ENCODE data around the gene DNLZ.

Gene DNLZ

DNA sequence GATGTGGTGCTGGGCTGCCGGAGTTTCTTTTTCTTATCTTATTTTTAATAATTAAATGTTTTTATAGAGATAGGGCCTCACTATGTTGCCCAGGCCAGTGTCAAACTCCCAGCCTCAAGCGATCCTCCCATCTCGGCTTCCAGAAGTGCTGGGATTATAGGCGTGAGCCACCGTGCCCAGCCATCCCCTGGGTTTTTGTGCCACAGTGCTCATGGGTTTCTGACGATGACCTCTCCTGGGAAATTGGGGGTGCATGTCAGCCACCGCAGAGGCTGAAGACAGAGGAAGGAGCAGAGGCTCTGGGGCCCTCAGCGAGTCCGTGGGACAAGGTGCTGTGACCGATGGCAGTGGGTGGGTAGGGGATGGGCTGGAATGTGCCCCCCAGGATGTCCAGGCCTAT, 21.8 kb downstream of the DNLZ start:
- DNase-seq = no peak

- DNase-seq = no peak
Observed at GRCh38 chr9:136341042-136341655, 22.4 kb downstream of the DNLZ start.

GRCh38 chr9:136340356-136341041, 23.0 kb downstream of the DNLZ start:
- no peak for DNase-seq

DNA sequence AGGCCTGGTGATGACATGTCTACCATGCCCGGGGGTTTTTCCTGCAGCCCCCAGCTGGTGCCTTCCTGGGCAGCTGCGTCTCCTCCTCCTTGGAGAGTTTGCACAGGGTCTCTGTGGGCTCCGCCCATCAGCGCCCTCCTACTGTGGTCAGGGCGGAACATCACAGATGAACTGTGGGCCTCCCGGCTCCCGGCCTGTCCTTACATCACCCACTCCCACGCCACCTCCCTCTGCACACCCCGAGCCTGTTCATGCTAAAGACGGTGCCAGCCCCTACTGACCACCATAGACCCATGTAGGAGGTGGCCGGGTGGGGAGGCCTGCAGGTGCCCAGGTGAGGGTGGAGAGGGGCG, 23.6 kb downstream of the DNLZ start:
- DNase-seq = no peak

DNA sequence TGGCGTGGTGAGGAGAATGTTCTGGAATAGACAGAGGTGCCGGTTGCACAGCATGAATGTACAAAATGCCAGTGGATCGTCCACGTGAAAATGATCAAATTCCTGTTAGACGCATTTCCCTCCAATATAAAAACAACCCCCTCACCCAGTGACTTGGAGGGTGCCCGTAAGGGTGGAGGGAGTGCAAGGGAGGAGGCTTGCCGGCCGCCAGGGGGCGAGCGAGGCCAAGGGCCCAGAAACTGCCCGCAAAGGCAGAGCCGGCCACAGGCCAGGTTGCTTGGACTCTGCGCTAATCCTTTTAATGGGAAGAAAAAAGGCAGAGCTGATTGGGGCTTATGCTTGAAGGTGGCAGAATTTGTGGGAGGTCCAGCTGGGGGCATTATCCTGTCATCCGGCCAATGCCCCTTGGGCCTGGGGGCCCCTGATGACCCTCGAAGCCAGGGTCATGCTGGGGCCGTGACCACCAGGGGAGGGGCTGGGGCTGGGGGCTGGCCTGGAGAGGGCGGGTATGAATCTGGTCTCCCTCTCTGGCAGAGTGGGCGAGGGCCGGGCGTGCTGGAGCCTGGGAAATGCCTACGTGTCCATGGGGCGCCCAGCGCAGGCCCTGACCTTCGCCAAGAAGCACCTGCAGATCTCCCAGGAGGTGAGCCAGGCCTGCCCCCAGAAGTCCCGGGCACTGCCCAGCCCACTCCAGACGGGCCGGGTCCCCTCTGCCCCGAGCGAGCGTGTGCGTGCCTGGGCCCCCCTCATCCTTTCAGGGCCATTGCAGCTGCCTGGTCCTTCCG, 24.2 kb downstream of the DNLZ start:
- DNase-seq = peak; percentile 35

- DNase-seq = no peak
Observed at GRCh38 chr9:136338511-136338910, 25.0 kb downstream of the DNLZ start.

- no peak for DNase-seq
Observed at GRCh38 chr9:136337416-136338395, 25.8 kb downstream of the DNLZ start.

- no peak for DNase-seq
Observed at GRCh38 chr9:136336881-136337280, 26.7 kb downstream of the DNLZ start.

DNA sequence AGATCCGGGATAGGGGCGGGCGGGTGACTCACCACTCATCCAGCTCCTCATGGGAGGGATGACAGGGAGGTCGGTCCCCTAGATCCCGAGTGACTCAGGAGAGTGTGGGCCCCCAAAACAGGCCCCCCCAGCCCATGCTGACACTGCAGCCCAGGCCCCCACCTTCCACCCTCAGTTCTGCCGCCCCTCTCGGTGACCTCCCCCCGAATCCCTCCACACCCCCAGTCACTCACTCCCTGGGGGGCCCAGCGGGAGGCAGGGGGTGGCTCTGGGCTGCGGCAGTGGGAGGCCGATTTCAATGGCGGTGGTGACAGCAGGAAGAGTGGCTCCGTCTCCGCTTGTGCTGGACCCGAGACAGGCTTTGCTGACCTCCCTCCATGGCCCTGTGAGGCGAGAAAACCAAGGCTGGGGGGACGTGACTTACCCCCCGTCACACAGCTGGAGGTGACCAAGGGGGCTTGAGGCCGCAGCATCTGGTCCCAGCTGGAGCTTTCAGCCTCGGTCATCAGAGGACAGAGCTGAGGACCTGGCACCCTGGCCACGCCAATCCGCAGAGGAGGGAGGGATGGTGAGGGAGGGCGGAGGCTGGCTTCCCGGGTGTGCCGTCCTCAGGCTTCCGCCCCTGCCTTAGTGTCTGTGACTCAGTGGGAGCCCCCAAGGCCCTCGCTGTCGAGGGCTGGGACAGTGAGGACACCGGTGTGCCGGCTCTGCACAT, 27.2 kb downstream of the DNLZ start:
- no peak for DNase-seq

- no peak for DNase-seq
Observed at GRCh38 chr9:136335296-136336155, 28.0 kb downstream of the DNLZ start.

DNA sequence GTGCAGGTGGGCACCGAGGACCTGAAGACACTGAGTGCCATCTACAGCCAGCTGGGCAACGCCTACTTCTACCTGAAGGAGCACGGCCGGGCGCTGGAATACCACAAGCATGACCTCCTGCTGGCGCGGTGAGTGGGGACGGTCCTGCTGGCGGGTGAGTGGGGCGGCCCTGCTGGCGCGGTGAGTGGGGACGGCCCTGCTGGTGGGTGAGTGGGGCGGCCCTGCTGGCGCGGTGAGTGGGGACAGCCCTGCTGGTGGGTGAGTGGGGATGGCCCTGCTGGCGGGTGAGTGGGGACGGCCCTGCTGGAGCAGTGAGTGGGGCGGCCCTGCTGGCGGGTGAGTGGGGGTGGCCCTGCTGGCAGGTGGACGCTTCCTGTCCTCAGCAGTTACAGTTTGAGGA, 29.0 kb downstream of the DNLZ start:
- no peak for DNase-seq

DNA sequence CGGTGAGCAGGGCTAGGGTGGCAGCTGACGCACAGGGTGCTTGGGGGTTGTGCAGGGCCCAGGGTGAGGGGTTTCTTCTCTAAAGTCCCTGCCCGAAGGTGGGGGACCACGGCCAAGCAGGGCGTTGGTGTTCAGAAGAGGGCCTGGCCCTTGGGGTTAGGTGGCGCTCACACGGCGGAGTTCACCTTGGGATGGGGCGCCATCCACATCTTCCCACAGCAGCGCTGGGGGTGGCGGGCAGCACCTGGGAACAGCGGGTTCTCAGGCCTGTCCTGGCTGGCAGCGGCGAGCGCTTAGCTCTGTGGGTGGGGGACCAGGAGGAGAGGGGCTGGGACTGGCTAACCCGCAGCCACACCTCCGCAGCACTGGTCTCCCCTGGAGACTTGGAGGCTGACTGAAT, 30.1 kb downstream of the DNLZ start:
- DNase-seq = no peak

DNA sequence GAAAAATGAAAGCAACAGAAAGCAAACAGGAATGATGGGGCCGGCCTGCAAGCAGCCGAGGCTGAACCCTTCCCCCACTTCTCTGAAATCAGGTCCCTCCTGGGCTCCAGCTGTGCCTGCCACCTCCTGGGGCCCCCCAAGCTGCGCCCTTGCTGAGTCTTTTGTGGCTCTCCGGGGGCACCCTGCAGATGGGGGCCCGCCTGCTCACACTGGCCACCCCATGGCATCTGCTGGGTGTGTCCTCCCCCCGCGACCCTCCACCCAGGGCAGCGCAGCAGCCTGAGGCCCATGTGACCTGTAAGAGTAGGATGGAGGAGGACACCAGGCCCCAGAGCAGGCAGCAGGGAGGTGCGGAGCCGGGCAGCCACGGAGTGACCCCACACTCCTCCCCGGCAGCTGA, 30.5 kb downstream of the DNLZ start:
- DNase-seq = no peak

- no peak for DNase-seq
Observed at GRCh38 chr9:136332482-136332983, 31.0 kb downstream of the DNLZ start.

GRCh38 chr9:136331556-136332481, 31.7 kb downstream of the DNLZ start:
- no peak for DNase-seq

DNA sequence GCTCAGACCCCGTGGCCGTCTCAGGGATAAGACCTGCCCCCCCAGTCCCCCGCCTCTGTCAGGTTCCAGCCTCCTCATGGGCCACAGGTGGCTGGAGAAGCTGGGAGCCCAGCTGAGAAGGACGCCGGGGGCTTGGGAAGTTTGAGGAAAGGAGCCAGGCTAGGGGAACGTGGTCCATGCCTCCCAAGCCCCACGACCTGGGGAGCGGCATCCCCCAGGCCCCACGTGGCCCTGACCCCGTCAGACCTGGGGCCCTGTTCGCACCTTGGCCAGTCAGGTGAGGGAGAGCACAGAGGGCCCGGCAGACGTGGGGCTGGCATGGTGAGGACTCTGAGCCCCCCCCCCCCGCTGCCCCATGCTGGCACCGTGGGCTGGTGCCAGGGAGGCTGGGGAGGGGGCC, 32.5 kb downstream of the DNLZ start:
- DNase-seq = no peak

DNA sequence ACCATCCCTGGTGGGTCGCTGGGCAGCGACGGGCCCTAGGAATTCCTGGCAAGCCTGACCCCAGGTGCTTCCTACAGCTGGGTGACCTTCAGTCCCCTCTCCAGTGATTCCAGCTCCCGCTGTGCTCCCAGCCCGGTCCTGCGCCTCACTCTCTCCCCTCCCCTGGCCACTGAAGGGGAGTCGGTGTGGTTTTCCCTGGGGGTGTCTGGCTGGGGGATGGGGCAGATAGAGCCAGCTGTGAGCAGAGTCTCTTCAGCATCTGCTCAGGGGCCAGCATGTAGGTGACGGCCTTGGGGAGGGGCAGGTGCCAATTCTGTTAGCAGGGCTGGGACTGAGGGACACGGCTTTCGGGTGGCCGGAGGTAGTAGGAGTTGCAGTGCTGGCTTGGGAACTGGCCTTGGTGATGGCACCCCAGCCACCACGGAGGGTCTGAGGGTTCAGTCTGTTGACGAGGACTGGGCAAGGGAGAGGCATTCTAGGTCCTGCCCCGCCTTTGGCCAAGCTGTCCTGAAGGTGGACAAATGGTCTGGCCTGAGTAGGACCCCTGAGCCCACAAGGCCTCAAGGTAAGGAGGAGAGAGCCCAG, 33.0 kb downstream of the DNLZ start:
- no peak for DNase-seq

- DNase-seq = no peak
Observed at GRCh38 chr9:136329636-136330405, 33.7 kb downstream of the DNLZ start.

GRCh38 chr9:136329211-136329627, 34.3 kb downstream of the DNLZ start:
- DNase-seq = no peak

Data from NCI-H226 (cell line).